Jurkat, Clone E6-1 (cell line): ENCODE data around the gene NBEA.
"Not testable (repeated sequence)": the region's sequence is repeated elsewhere in the genome, so short reads cannot be mapped to it uniquely, and the experiment has no call there.

ENCODE experiments used
- DNase-seq: peaks from one replicate; pipeline ENCODE4 v3.0.0-alpha.2; 2011; ENCODE audit warnings: low read depth, low spot score
- H3K4me3 ChIP-seq: 2 replicates; pipeline ENCODE4 v1.5.1; 2011; ENCODE audit warnings: mild to moderate bottlenecking, low read length, control low read depth, moderate library complexity

The NBEA gene

GRCh38 chr13:35028338-35028867 lies 86.3 kb downstream of the NBEA start:
- no peak for DNase-seq

GRCh38 chr13:35039012-35039411 lies 96.9 kb downstream of the NBEA start:
- H3K4me3 ChIP-seq: no peak overlapping the region
- DNase-seq: no peak

More at GRCh38 chr13:35028338-35028867, 86.3 kb downstream of the NBEA start:
- H3K4me3 ChIP-seq: no peak overlapping the region

- no peak overlapping the region for H3K4me3 ChIP-seq
These were observed 104.5 kb downstream of the NBEA start for GRCh38 chr13:35046587-35046986.

GRCh38 chr13:35055705-35056104 lies 113.6 kb downstream of the NBEA start:
- no peak for DNase-seq
- H3K4me3 ChIP-seq: no peak overlapping the region

More at GRCh38 chr13:35046587-35046986, 104.5 kb downstream of the NBEA start:
- DNase-seq: no peak

GRCh38 chr13:35057858-35058257 lies 115.8 kb downstream of the NBEA start:
- DNase-seq: no peak

GRCh38 chr13:35058585-35058984 lies 116.5 kb downstream of the NBEA start:
- not testable (repeated sequence) for H3K4me3 ChIP-seq, DNase-seq

More at GRCh38 chr13:35057858-35058257, 115.8 kb downstream of the NBEA start:
- no peak overlapping the region for H3K4me3 ChIP-seq

- no peak for DNase-seq
- H3K4me3 ChIP-seq: no peak overlapping the region
These were observed 144.6 kb downstream of the NBEA start for GRCh38 chr13:35086667-35087066.

GRCh38 chr13:35092251-35092650 lies 150.2 kb downstream of the NBEA start:
- no peak for DNase-seq
- H3K4me3 ChIP-seq: no peak overlapping the region

GRCh38 chr13:35092751-35093150 lies 150.7 kb downstream of the NBEA start:
- H3K4me3 ChIP-seq: no peak overlapping the region
- no peak for DNase-seq

GRCh38 chr13:35093356-35093755 lies 151.3 kb downstream of the NBEA start:
- DNase-seq: no peak

GRCh38 chr13:35106771-35107170 lies 164.7 kb downstream of the NBEA start:
- DNase-seq, H3K4me3 ChIP-seq: not testable (repeated sequence)

More at GRCh38 chr13:35093356-35093755, 151.3 kb downstream of the NBEA start:
- no peak overlapping the region for H3K4me3 ChIP-seq

GRCh38 chr13:35107535-35107934 lies 165.5 kb downstream of the NBEA start:
- no peak for DNase-seq
- no peak overlapping the region for H3K4me3 ChIP-seq

- H3K4me3 ChIP-seq, DNase-seq: not testable (repeated sequence)
These were observed 171.5 kb downstream of the NBEA start for GRCh38 chr13:35113612-35114011.

GRCh38 chr13:35127466-35127865 lies 185.4 kb downstream of the NBEA start:
- DNase-seq: no peak

GRCh38 chr13:35129500-35129899 lies 187.4 kb downstream of the NBEA start:
- DNase-seq: no peak

More at GRCh38 chr13:35127466-35127865, 185.4 kb downstream of the NBEA start:
- no peak overlapping the region for H3K4me3 ChIP-seq

GRCh38 chr13:35131471-35131870 lies 189.4 kb downstream of the NBEA start:
- no peak overlapping the region for H3K4me3 ChIP-seq
- DNase-seq: no peak

More at GRCh38 chr13:35129500-35129899, 187.4 kb downstream of the NBEA start:
- H3K4me3 ChIP-seq: no peak overlapping the region

- H3K4me3 ChIP-seq: no peak overlapping the region
- DNase-seq: no peak
These were observed 194.5 kb downstream of the NBEA start for GRCh38 chr13:35136585-35136984.

- no peak for DNase-seq
- H3K4me3 ChIP-seq: no peak overlapping the region
These were observed 197.5 kb downstream of the NBEA start for GRCh38 chr13:35139591-35139990.

- H3K4me3 ChIP-seq: no peak overlapping the region
- DNase-seq: no peak
These were observed 198.3 kb downstream of the NBEA start for GRCh38 chr13:35140321-35140720.

- no peak for DNase-seq
- no peak overlapping the region for H3K4me3 ChIP-seq
These were observed 198.8 kb downstream of the NBEA start for GRCh38 chr13:35140831-35141230.

GRCh38 chr13:35143123-35143522 lies 201.1 kb downstream of the NBEA start:
- no peak overlapping the region for H3K4me3 ChIP-seq
- DNase-seq: no peak
